HepG2 (cell line): ENCODE results near the gene CADM4. TPM values are rescaled to one million over a fixed set of nuclear protein-coding genes. Genes with fewer than 3 reads are reported as not detected.

Source experiments
- CENPBD1 ChIP-seq: sonication (generic); formaldehyde crosslinking; IDR thresholded peaks from 2 replicates; pipeline ENCODE4 v1.8.0; 2022; ENCODE audit warnings: missing genetic modification reagents, low read depth, mild to moderate bottlenecking, borderline replicate concordance
- CENPT ChIP-seq: sonication (generic); formaldehyde crosslinking; IDR thresholded peaks from 2 replicates; pipeline ENCODE4 v1.8.0; 2022; ENCODE audit warnings: low read depth, mild to moderate bottlenecking, moderate library complexity, missing genetic modification reagents
- REST ChIP-seq, 2 experiments: IDR thresholded peaks; 2 replicates each; pipeline ENCODE4 v1.6.1; 2011 to 2012; ENCODE audit warnings: low read length in 2 of 2, borderline replicate concordance in 1 of 2, low read depth in 1 of 2, mild to moderate bottlenecking in 1 of 2, moderate library complexity in 1 of 2
- RFX3 ChIP-seq: IDR thresholded peaks from 2 replicates; pipeline ENCODE4 v1.6.1; 2016; ENCODE audit warnings: missing biosample characterization, missing genetic modification reagents
- ZNF160 ChIP-seq: sonication (generic); formaldehyde crosslinking; IDR thresholded peaks from 2 replicates; pipeline ENCODE4 v1.8.0; 2022; ENCODE audit warnings: mild to moderate bottlenecking, inconsistent platforms, missing genetic modification reagents
- ZNF260 ChIP-seq: sonication (generic); formaldehyde crosslinking; IDR thresholded peaks from 2 replicates; pipeline ENCODE4 v1.4.0; 2020; ENCODE audit warnings: missing genetic modification reagents, low read depth, mild to moderate bottlenecking, borderline replicate concordance
- ZNF512B ChIP-seq: sonication (generic); formaldehyde crosslinking; IDR thresholded peaks from 2 replicates; pipeline ENCODE4 v1.5.1; 2020; ENCODE audit warnings: missing genetic modification reagents, mild to moderate bottlenecking, borderline replicate concordance
- ZNF564 ChIP-seq: sonication (generic); formaldehyde crosslinking; IDR thresholded peaks from 2 replicates; pipeline ENCODE4 v1.8.1; 2023; ENCODE audit warnings: mild to moderate bottlenecking, missing genetic modification reagents
- ZNF776 ChIP-seq: sonication (generic); formaldehyde crosslinking; IDR thresholded peaks from 2 replicates; pipeline ENCODE4 v1.4.0; 2020; ENCODE audit warnings: mild to moderate bottlenecking, missing genetic modification reagents
- polyA plus RNA-seq, 8 experiments: library from polyadenylated mRNA; depleted of rRNA in 3 of 8; stranded (reverse) in 7 of 8; unstranded in 1 of 8; fragments of >200 nt; fragmentation: Illumina TruSeq in 4 of 8; extraction: Trizol in 4 of 8; gene quantifications; 2 replicates each; pipeline versions ENCODE4 v1.2.1 to v1.2.3, GENCODE V29; 2011 to 2016; ENCODE audit warnings: low read depth in 4 of 8, missing spikeins in 1 of 8, mixed read lengths in 1 of 8; ENCODE audit not compliant: insufficient read depth in 1 of 8
- total RNA-seq, 5 experiments: library from RNA; depleted of rRNA; stranded (reverse); fragments of >200 nt; fragmentation: Illumina TruSeq; extraction: Trizol; gene quantifications; 2 replicates each; pipeline ENCODE4 v1.2.3, GENCODE V29; 2016; ENCODE audit warnings: low read depth in 1 of 5

CADM4 gene
- total and polyA plus RNA-seq, 2 of the 13 experiments (the other 11 are each of a cell fraction or from before 2014, with no cell fraction given): 8.5 to 16.0 TPM

GRCh38 chr19:43674183-43674582 lies 34.5 kb upstream of the CADM4 start (continued):
- TF ChIP-seq CENPBD1 (CRISPR knock-in tag) (no peak), ZNF260 (CRISPR knock-in tag) (no peak), ZNF160 (CRISPR knock-in tag) (no peak), ZNF512B (CRISPR knock-in tag) (no peak), REST (IDR thresholded peaks at IDR 0.05; ENCODE audit: borderline replicate concordance in 1 of 2, low read depth in 1 of 2, low read length in 2 of 2) (no peak), CENPT (no peak), RFX3 (CRISPR knock-in tag) (no peak), ZNF564 (CRISPR knock-in tag) (no peak), ZNF776 (CRISPR knock-in tag) (no peak)
